IPS-20b (cell line): Measurements from ENCODE around the gene PCDHA8.
"Not testable (repeated sequence)": the region's sequence is repeated elsewhere in the genome, so short reads cannot be mapped to it uniquely, and the experiment has no call there.

Source experiments
- H3K27ac ChIP-seq: one replicate; pipeline ENCODE4 v1.5.1; 2013; ENCODE audit warnings: low read length
- H3K27me3 ChIP-seq: 2 replicates; pipeline ENCODE4 v1.6.1; 2013; ENCODE audit warnings: mild to moderate bottlenecking, low read length, inconsistent platforms; ENCODE audit not compliant: insufficient read depth
- H3K36me3 ChIP-seq: 2 replicates; pipeline ENCODE4 v1.6.1; 2013; ENCODE audit warnings: low read depth, mild to moderate bottlenecking, inconsistent platforms, low read length, moderate library complexity; ENCODE audit not compliant: insufficient read depth
- H3K4me1 ChIP-seq: 2 replicates; pipeline ENCODE4 v1.6.1; 2013; ENCODE audit warnings: mild to moderate bottlenecking, control low read depth, inconsistent platforms, low read length, moderate library complexity; ENCODE audit not compliant: insufficient read depth
- H3K4me3 ChIP-seq: 2 replicates; pipeline ENCODE4 v1.5.1; 2013; ENCODE audit warnings: mild to moderate bottlenecking, low read length, inconsistent platforms
- H3K9ac ChIP-seq: 2 replicates; pipeline ENCODE4 v1.6.1; 2013; ENCODE audit warnings: low read depth, mild to moderate bottlenecking, inconsistent platforms, low read length, moderate library complexity
- H3K9me3 ChIP-seq: 2 replicates; pipeline ENCODE4 v1.6.1; 2013; ENCODE audit warnings: mild to moderate bottlenecking, low read depth, low read length, inconsistent platforms; ENCODE audit not compliant: insufficient read depth

The PCDHA8 gene

GRCh38 chr5:140806834-140807775, 33.9 kb upstream of the PCDHA8 start, which contains the start of gene PCDHA4:
Gene PCDHA4, plus strand, starts transcription at chr5:140807068.
- peak within 1 kb of the TSS; percentile 38 for H3K4me3 ChIP-seq
- no peak within 1 kb of the TSS for H3K27ac ChIP-seq
- no peaks in the 10 kb centered on the region for H3K36me3 ChIP-seq
- H3K4me1 ChIP-seq = no peaks in the 10 kb centered on the region
- H3K9ac ChIP-seq = no peak within 1 kb of the TSS
- H3K27me3 ChIP-seq = no peaks in the 10 kb centered on the region
- H3K9me3 ChIP-seq = peaks cover 32% of the 10 kb centered on the region; the same call in 1 of the 2 replicates

GRCh38 chr5:140808241-140808888, 32.6 kb upstream of the PCDHA8 start:
- H3K9ac ChIP-seq, H3K4me3 ChIP-seq, H3K36me3 ChIP-seq, H3K4me1 ChIP-seq, H3K27me3 ChIP-seq, H3K27ac ChIP-seq: not testable (repeated sequence)
- H3K9me3 ChIP-seq = peaks cover 29% of the 10 kb centered on the region; the same call in 1 of the 2 replicates

GRCh38 chr5:140808889-140809291, 32.1 kb upstream of the PCDHA8 start:
- Histone ChIP-seq H3K36me3 (no peaks in the 10 kb centered on the region), H3K27me3 (no peaks in the 10 kb centered on the region), H3K4me3 (no peak overlapping the region), H3K4me1 (no peaks in the 10 kb centered on the region), H3K27ac (no peak overlapping the region), H3K9ac (no peak overlapping the region), H3K9me3 (peaks cover 24% of the 10 kb centered on the region; the same call in 1 of the 2 replicates)

- no peaks in the 10 kb centered on the region for H3K27me3 ChIP-seq
- no peaks in the 10 kb centered on the region for H3K4me1 ChIP-seq
- no peak within 1 kb of the TSS for H3K27ac ChIP-seq
- H3K9me3 ChIP-seq = peaks cover 50% of the 10 kb centered on the region; the same call in 1 of the 2 replicates
- H3K4me3 ChIP-seq = no peak within 1 kb of the TSS
- no peak within 1 kb of the TSS for H3K9ac ChIP-seq
- no peaks in the 10 kb centered on the region for H3K36me3 ChIP-seq
Observed at GRCh38 chr5:140821375-140822280, 19.4 kb upstream of the PCDHA8 start, which contains the start of gene PCDHA5. Gene PCDHA5, plus strand, starts transcription at chr5:140821613.

GRCh38 chr5:140822281-140822629, 18.7 kb upstream of the PCDHA8 start:
- Histone ChIP-seq H3K36me3 (no peaks in the 10 kb centered on the region), H3K27me3 (no peaks in the 10 kb centered on the region), H3K4me1 (no peaks in the 10 kb centered on the region), H3K9ac (no peak overlapping the region), H3K27ac (no peak overlapping the region), H3K4me3 (no peak overlapping the region), H3K9me3 (peaks cover 48% of the 10 kb centered on the region; the same call in 1 of the 2 replicates)

- not testable (repeated sequence) for H3K36me3 ChIP-seq, H3K4me1 ChIP-seq, H3K27ac ChIP-seq, H3K4me3 ChIP-seq, H3K9ac ChIP-seq, H3K27me3 ChIP-seq
- H3K9me3 ChIP-seq = peaks cover 48% of the 10 kb centered on the region; the same call in 1 of the 2 replicates
Observed at GRCh38 chr5:140822969-140823368, 18.0 kb upstream of the PCDHA8 start.

GRCh38 chr5:140823475-140823874, 17.5 kb upstream of the PCDHA8 start:
- Histone ChIP-seq H3K4me3 (no peak overlapping the region), H3K9me3 (peaks cover 49% of the 10 kb centered on the region; the same call in 1 of the 2 replicates), H3K27ac (no peak overlapping the region), H3K27me3 (no peaks in the 10 kb centered on the region), H3K4me1 (no peaks in the 10 kb centered on the region), H3K9ac (no peak overlapping the region), H3K36me3 (no peaks in the 10 kb centered on the region)

- H3K27ac ChIP-seq = no peak within 1 kb of the TSS
Observed at GRCh38 chr5:140827704-140828361, 13.2 kb upstream of the PCDHA8 start, which contains the start of gene PCDHA6. Gene PCDHA6, plus strand, starts transcription at chr5:140827960. Its CDS starts 132 bp downstream, at chr5:140828092.

GRCh38 chr5:140828362-140828737, 12.6 kb upstream of the PCDHA8 start:
- no peak overlapping the region for H3K27ac ChIP-seq
- peaks cover 45% of the 10 kb centered on the region; the same call in 1 of the 2 replicates for H3K9me3 ChIP-seq
- no peaks in the 10 kb centered on the region for H3K36me3 ChIP-seq
- H3K4me3 ChIP-seq = no peak overlapping the region
- H3K27me3 ChIP-seq = no peaks in the 10 kb centered on the region
- no peaks in the 10 kb centered on the region for H3K4me1 ChIP-seq
- no peak overlapping the region for H3K9ac ChIP-seq

More at GRCh38 chr5:140827704-140828361, 13.2 kb upstream of the PCDHA8 start, which contains the start of gene PCDHA6:
- Histone ChIP-seq H3K4me1 (no peaks in the 10 kb centered on the region), H3K9me3 (peaks cover 41% of the 10 kb centered on the region; the same call in 1 of the 2 replicates), H3K27me3 (no peaks in the 10 kb centered on the region), H3K36me3 (no peaks in the 10 kb centered on the region), H3K9ac (no peak within 1 kb of the TSS), H3K4me3 (no peak within 1 kb of the TSS)

- H3K36me3 ChIP-seq, H3K4me3 ChIP-seq: not testable (repeated sequence)
- peaks cover 43% of the 10 kb centered on the region; the same call in 1 of the 2 replicates for H3K9me3 ChIP-seq
Observed at GRCh38 chr5:140829511-140830501, 11.2 kb upstream of the PCDHA8 start.

More at GRCh38 chr5:140829511-140830501, 11.2 kb upstream of the PCDHA8 start:
- not testable (repeated sequence) for H3K9ac ChIP-seq, H3K27ac ChIP-seq, H3K27me3 ChIP-seq, H3K4me1 ChIP-seq
